DOHH2 (cell line): ENCODE results near the gene PMPCA.

Experiments used
- H3F3A ChIP-seq: fragments of 200-600 bp; sonication (generic), shearing (Covaris generic); 2 replicates; pipeline ENCODE4 v1.6.0; 2016; ENCODE audit warnings: antibody characterized with exemption, mild to moderate bottlenecking; ENCODE audit not compliant: control insufficient read depth, insufficient read depth
- H3K27ac ChIP-seq: fragments of 200-600 bp; sonication (generic); 2 replicates; pipeline ENCODE4 v1.5.1; 2014; ENCODE audit warnings: low read depth, mild to moderate bottlenecking, low read length, moderate library complexity
- H3K27me3 ChIP-seq: fragments of 200-600 bp; sonication (generic); 2 replicates; pipeline ENCODE4 v1.6.1; 2014; ENCODE audit warnings: mild to moderate bottlenecking, low read length, mixed read lengths; ENCODE audit not compliant: control insufficient read depth
- H3K36me3 ChIP-seq: fragments of 200-600 bp; sonication (generic); 2 replicates; pipeline ENCODE4 v1.6.1; 2014; ENCODE audit warnings: mild to moderate bottlenecking, low read length, moderate library complexity, mixed read lengths; ENCODE audit not compliant: control insufficient read depth
- H3K4me1 ChIP-seq: fragments of 200-600 bp; sonication (generic); 2 replicates; pipeline ENCODE4 v1.6.1; 2014; ENCODE audit warnings: mild to moderate bottlenecking, low read length, mixed read lengths; ENCODE audit not compliant: control insufficient read depth
- H3K4me2 ChIP-seq: fragments of 200-600 bp; sonication (generic); 2 replicates; pipeline ENCODE4 v1.6.0; 2014; ENCODE audit warnings: mild to moderate bottlenecking, low read length, moderate library complexity
- H3K4me3 ChIP-seq: fragments of 200-600 bp; sonication (generic); 2 replicates; pipeline ENCODE4 v1.5.1; 2014; ENCODE audit warnings: mild to moderate bottlenecking, low read length, mixed read lengths
- H3K79me2 ChIP-seq: fragments of 200-600 bp; sonication (generic); 2 replicates; pipeline ENCODE4 v1.6.1; 2014; ENCODE audit warnings: mild to moderate bottlenecking, low read length, mixed read lengths; ENCODE audit not compliant: control insufficient read depth
- H3K9me2 ChIP-seq: fragments of 200-600 bp; sonication (generic); replicated peaks from 2 replicates; pipeline ENCODE4 v1.6.1; 2014; ENCODE audit warnings: mild to moderate bottlenecking, low read length, mixed read lengths; ENCODE audit not compliant: control insufficient read depth
- H3K9me3 ChIP-seq: fragments of 200-600 bp; sonication (generic); 2 replicates; pipeline ENCODE4 v1.6.1; 2014; ENCODE audit warnings: antibody characterized with exemption, low read length, mixed read lengths; ENCODE audit not compliant: control insufficient read depth, insufficient read depth
- H4K20me1 ChIP-seq: fragments of 200-600 bp; sonication (generic); 2 replicates; pipeline ENCODE4 v1.6.0; 2014; ENCODE audit warnings: low read depth, mild to moderate bottlenecking, antibody characterized with exemption, low read length, moderate library complexity; ENCODE audit not compliant: control insufficient read depth, insufficient read depth
- EZH2phosphoT487 ChIP-seq: fragments of 200-600 bp; sonication (generic); IDR thresholded peaks from 2 replicates; pipeline ENCODE4 v1.6.1; 2017; ENCODE audit warnings: borderline replicate concordance, mild to moderate bottlenecking, antibody characterized with exemption, low read length, moderate library complexity, mixed read lengths
- TF ChIP-seq, protein P1 (sequence below): fragments of 200-600 bp; sonication (generic); IDR thresholded peaks from one replicate; pipeline ENCODE4 v1.5.1; 2014; ENCODE audit warnings: antibody characterized with exemption, mild to moderate bottlenecking, low read depth, low read length; ENCODE audit not compliant: poor library complexity, severe bottlenecking

PMPCA gene

DNA sequence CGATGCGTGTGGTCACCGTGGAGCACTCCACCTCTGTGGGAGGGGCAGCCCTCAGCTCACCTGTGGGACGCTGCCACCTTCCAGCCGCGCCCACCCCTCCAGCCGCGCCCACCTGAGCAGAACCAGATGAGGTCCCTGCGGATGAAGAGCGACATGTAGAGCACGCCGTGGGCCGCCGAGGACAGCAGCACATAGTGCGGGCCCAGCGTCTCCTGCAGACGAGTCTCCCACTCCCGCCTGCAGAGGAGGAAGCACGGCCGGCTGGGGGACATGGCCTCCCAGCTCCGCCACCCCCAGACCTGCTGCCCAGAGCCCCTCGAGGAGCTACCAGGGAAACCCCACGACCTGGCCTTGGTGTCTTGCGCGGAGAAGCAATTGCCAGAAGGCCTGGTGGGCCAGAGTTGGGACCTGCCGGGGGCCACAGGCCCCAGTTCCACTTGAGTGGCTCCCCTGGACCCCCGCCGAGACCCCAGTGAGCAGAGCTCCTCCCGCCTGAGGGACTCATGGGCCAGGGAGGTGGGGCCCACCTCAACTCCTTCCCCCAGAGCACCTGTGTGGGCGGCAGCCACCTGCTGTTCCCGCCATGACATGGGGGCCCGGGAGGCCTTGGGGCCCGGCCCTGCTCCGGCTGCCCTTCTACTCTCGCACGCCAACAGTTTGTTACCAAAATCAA, 22.7 kb downstream of the PMPCA start:
- Histone ChIP-seq H3K4me2 (no peak overlapping the region), H3K4me3 (no peak overlapping the region), H3K79me2 (peaks cover 37% of the 10 kb centered on the region), H3K36me3 (peaks cover 36% of the 10 kb centered on the region), H3K27me3 (no peaks in the 10 kb centered on the region), H4K20me1 (peaks cover 17% of the 10 kb centered on the region; the same call in 1 of the 2 replicates), H3K4me1 (peaks cover 18% of the 10 kb centered on the region), H3K9me3 (no peaks in the 10 kb centered on the region), H3F3A (peaks cover 6% of the 10 kb centered on the region; the same call in 1 of the 2 replicates), H3K27ac (no peak overlapping the region), H3K9me2 (no peaks in the 10 kb centered on the region)
- no peak for TF ChIP-seq EZH2phosphoT487
- TF ChIP-seq, protein P1, sequence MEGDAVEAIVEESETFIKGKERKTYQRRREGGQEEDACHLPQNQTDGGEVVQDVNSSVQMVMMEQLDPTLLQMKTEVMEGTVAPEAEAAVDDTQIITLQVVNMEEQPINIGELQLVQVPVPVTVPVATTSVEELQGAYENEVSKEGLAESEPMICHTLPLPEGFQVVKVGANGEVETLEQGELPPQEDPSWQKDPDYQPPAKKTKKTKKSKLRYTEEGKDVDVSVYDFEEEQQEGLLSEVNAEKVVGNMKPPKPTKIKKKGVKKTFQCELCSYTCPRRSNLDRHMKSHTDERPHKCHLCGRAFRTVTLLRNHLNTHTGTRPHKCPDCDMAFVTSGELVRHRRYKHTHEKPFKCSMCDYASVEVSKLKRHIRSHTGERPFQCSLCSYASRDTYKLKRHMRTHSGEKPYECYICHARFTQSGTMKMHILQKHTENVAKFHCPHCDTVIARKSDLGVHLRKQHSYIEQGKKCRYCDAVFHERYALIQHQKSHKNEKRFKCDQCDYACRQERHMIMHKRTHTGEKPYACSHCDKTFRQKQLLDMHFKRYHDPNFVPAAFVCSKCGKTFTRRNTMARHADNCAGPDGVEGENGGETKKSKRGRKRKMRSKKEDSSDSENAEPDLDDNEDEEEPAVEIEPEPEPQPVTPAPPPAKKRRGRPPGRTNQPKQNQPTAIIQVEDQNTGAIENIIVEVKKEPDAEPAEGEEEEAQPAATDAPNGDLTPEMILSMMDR: no peak

GRCh38 chr9:136433849-136434579, 23.6 kb downstream of the PMPCA start:
- no peak overlapping the region for H3K27ac ChIP-seq
- H3K79me2 ChIP-seq: peaks cover 45% of the 10 kb centered on the region
- H3K4me2 ChIP-seq: no peak overlapping the region
- peaks cover 18% of the 10 kb centered on the region; the same call in 1 of the 2 replicates for H4K20me1 ChIP-seq
- H3K4me3 ChIP-seq: no peak overlapping the region
- no peaks in the 10 kb centered on the region for H3K9me2 ChIP-seq
- H3K27me3 ChIP-seq: no peaks in the 10 kb centered on the region
- TF ChIP-seq EZH2phosphoT487: no peak
- TF ChIP-seq, protein P1: no peak
- H3F3A ChIP-seq: no peaks in the 10 kb centered on the region
- peaks cover 21% of the 10 kb centered on the region for H3K4me1 ChIP-seq
- no peaks in the 10 kb centered on the region for H3K9me3 ChIP-seq
- peaks cover 32% of the 10 kb centered on the region for H3K36me3 ChIP-seq

DNA sequence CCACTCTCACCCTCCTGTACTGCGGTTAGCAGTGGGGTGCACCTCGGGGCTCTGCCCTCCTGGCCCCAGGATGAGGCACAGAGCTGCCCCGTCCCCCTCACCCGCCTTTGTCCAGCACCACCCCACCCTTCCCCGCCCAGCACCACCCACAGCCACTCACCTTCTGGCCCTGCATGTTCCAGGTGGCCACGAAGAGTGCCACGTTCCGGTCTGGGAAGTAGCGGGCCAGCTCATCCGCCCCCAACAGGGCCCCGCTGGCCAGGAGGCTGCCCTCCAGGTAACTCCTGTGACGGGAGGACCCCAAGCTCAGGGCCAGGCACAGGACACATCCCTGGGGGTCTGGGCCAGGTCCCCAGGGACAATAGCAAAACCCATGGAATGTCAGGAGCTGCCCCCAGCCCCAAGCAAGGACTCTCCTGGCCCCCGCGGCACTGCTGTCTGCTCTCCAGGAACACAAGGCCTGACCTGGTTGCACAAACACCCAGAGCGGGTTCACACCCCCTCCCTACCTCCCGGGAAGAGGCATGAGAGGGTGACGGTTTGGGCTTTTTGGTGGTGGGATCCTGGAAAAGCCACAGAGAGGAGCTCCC, 24.2 kb downstream of the PMPCA start:
- Histone ChIP-seq H3K4me2 (no peak overlapping the region), H3K4me1 (peaks cover 21% of the 10 kb centered on the region), H3K79me2 (peaks cover 50% of the 10 kb centered on the region), H3K27ac (no peak overlapping the region), H3K36me3 (peaks cover 25% of the 10 kb centered on the region), H3K4me3 (no peak overlapping the region), H4K20me1 (peaks cover 18% of the 10 kb centered on the region; the same call in 1 of the 2 replicates), H3K9me2 (no peaks in the 10 kb centered on the region), H3K9me3 (no peaks in the 10 kb centered on the region), H3F3A (no peaks in the 10 kb centered on the region), H3K27me3 (no peaks in the 10 kb centered on the region)
- TF ChIP-seq, protein P1: no peak
- no peak for TF ChIP-seq EZH2phosphoT487
